Measurements from ENCODE around the gene POMP.
"Not testable (repeated sequence)": the region's sequence is repeated elsewhere in the genome, so short reads cannot be mapped to it uniquely, and the experiment has no call there.

Gene POMP

DNA sequence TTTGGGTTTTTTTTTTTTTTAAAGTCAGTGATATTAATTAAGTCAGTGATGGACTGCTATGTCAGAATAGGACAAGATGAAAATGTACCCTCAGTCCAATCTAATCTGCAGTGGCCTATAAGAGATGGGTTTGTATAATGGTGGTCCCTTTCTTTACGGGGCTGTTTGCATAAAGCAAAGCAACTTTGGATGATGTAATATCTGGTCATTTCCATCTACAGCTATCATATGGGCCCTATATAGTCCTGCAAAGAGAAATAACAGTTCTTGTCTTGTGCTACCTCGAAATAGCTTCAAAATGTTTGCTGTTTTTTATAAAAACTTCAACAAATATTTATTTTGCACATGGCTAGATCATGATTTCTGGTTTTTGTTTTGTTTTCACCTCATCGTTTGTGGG is 20.2 kb upstream of the POMP start:
- no peak for DNase-seq

DNA sequence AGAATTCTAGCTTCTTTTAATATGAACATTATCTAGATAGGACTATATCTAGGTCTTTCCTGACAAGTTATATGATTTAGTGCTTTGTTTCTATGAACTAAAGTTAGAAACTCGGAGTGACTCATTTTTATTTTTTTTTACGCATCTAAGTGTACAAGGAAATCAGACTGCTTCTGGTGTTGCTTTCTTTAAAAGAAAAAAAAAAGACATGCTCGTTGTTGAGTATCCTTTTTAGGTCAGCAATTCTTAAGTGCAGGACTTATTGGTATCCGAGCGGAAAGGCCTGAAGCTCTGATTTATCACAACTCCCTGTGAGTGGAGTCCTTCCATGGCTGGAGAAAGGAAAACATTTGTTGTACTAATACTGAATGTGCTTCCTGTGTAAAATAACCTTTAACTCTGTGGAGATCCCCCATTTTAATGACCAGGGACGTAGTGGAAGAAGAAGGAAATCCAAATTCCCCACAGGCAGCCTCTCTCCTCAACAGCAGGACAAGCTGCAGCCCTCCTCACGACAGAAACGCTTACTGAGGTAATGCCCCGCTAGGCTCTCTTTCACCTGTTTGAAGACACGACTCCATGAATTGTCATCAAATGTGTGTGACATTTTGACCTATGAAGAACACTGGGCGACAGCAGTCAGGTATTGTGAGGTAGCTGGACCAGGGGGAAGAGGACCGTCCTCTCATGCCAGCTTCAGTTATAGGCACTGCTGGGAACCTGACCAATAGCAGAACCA is 17.9 kb upstream of the POMP start:
- DNase-seq: no peak

DNA sequence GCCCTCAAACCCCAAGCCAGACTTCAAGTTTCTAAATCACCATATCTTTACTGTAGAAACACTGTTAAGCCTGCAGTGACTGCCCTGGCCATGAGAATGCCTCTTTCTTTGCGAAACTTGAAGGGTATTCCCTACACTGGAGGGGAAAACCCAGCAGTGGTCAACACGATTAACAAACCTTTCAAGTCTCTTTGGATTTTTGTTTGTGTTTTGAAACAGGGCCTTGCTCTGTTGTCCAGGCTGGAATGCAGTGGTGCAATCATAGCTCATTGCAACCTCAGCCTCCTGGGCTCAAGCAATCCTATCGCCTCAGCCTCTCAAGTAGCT is 17.4 kb upstream of the POMP start:
- DNase-seq: no peak

DNA sequence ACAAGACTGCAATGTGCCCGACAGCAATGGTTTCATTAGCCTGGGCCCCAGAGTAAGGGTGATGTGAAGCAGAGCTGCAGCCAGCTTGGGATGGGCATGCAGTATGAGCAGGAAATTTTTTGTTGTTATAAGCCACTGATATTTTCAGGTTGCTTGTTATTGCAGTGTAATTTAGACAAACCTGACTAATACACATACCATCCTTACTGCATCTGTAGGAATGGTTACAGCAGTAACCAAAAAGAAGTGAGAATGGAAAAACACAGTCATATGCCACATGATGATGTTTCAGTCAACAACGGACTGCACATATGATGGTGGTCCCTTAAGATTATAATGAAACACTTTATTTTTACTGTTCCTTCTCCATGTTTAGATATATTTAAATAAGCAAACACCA is 8.6 kb upstream of the POMP start:
- DNase-seq: no peak

DNA sequence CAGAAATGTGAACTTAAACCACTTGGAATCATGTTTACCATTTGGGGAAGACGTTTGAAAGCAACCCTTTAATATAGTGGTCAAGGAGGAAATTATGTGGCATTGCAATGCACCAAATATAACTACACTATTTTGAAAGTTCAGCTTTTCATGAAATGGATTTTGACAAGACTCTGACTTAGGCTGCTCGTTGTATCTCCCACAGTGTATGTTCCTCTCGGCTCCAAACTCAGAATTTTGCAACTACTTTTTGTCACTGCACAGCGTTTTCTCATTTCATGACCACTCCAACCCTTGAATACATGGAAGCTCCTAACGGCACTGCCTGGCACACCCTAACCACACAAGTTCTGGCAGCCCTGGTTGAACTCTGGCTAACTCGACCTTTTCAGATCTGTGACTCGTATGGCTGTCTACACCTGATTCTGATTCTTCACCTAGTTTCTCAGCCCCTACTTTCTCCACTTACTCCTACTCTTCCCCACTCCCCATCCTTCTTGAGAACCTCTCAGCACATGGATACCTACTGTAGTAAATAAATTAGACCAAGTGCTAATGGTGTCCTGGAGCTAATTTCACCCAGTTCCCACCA is 7.0 kb upstream of the POMP start:
- DNase-seq: no peak

DNA sequence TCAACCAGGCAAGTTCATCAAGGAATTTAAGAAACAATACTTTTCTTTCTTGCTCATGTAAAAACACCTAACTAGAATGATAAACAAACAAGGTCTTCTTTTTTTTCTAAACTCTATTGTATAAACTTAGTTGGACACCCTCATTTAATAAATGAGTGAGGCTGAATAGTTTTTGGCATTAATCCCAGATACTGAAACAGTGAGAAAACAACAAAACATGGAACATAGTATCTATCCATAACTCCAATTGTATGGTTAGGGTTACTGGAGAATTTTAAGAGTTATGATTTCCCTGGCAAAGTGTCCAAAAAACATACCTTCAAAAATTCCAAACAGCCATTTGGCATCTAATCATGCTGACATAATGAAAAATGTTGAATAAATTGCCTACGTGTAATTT is 5.8 kb upstream of the POMP start:
- DNase-seq: no peak

DNA sequence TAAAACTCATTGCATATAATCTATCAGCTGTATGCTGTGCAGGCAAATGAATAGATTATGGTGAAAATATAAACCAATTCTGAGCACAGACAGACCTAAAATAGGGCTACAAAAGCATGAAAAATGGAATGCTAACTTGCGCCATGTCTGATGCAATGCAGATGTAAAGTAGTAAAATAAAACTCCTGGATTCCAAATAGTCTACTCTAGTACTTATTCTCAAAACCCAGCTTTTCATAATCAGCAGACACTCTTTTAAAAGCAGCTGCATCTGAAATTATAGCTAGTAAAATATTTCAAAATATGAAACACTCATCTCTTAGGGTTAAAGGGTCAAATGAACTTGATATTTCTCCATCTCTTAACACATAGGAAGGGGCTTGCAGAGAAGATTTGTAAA is 4.7 kb upstream of the POMP start:
- DNase-seq: no peak

DNA sequence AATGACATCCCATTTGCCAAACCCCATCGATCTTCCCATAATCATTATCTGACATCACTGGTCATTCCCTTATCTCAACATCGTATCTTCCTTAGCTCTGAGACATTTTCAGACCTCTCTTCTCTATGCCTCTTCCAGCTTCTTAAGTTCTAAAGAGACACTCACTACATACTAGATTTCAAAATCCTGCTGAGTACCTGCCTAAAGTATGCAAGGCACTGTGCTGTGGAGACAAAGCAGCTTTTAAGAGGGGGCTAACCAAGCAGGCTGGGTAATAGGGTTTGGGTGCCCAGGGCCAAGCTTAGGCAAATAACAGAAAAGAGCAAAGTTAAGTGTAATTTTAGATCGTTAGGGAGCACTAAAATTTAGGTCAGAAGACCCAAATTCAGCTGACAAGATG is 3.4 kb upstream of the POMP start:
- DNase-seq: no peak

DNA sequence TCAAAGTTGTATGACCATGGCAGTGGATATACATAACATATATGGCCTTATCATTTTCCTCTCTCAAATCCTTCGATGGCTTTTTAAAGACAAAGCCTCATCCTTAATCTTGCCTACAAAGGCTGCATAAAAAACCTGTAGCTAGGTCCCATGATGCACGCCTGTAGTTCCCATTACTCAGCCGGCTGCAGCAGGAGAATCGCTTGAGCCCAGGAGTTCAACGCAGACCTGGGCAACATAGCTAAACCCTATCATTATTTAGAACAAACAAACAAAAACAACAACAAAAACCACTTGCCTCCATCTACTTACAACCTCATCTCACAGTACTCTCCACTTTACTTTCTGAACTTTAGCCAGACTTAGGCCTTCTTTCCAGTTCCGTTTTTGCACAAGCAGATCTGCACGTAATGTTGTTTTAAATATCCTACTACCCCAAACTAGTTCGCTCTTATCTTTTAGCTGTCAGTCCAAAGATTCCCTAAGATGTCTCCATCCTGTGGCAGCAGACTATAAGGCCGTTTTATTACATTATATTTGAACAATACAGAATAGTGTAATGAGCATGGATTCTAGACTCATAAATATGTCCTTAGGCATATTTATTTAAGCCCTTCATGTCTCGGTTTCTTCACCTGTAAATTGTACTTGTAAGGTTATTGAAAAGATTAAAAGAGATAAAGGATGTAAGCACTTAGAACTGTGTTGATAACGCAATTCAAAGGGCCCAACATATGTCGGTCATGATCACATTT is 969 bp upstream of the POMP start:
- DNase-seq: no peak

DNA sequence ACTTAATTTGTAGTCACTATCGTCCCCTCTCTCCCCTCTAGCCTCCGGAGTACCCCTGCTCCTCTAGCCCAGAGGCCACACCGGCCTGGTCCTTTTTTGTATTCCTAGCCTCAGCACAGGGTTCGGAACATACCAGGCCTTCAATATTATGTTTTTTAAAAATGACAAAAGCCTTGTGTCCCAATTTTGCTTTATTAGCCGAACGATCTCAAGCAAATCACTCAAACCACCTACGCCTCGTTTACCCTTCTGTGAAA is 463 bp upstream of the POMP start:
- peak; percentile 20 for DNase-seq

DNA sequence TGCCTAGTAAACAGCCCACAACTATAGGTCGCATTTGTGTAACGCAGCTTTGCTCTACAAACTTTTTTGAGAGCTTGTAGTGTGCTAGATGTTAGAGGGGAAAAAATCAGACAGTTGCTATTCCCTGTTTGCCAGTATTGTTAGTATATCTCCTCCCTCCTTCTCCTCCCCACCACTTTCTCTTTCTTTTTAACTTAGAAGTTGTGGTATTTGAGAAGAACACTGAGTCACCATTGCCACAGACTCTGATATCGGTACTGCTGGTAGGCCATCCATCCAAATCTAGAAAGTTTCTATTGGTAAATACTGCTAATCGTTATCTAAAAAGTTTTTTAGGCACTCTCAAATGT is 666 bp downstream of the POMP start:
- no peak for DNase-seq

DNA sequence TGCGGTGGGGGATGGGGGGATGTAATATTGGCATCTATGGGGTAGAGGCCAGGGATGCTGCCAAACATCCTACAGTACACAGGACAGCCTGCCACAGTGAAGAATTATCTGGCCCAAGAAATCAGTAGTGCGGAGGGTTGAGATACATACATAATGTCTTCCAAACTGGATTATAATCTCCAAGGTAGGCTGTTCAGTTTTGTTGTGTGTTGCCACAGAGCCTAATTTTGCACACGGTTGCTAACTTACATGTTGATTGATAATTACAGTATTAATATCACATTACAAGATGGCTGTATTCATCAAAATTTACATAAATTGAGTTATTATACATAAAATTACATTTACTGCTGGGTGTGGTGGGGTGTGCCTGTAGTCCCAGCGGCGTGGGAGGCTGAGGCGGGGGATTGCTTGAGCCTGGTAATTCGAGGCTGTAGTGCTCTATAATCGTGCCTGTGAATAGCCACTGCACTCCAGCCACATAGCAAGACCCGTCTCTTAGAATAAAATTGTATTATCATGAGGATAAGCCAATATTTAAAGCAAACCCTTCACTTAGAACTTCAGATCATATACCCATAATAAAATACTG is 8.1 kb downstream of the POMP start:
- no peak for DNase-seq

DNA sequence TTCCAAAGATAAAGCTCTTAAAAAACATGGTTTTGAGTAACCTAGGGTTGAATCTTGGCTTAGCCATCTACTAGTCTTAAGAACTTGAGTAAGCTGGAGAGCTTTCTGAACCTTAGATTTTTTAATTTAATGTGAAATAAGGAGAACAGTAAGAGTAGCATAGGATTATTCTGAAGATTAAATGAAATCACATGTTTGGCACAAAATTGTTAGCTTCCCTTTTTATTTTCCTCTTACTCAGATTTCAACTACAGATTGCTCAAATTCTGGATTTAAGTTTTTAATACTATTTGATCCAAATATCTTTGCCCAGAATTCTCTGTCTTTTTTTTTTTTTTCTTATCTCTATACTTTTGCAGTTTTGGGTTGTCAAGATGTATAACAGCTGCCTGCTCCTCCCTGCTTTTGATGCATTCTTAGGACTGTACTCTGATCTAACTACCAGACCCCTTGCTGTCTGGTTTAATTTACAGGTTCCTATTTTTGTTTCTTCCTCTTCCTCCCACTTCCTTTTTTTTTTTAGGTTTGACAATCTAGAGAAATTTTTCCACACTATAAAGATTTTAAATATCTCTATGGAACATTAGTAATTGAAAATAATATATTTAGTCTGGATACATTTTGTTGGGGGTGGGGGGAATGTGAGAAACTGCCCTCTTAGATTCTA is 12.3 kb downstream of the POMP start:
- DNase-seq: no peak

DNA sequence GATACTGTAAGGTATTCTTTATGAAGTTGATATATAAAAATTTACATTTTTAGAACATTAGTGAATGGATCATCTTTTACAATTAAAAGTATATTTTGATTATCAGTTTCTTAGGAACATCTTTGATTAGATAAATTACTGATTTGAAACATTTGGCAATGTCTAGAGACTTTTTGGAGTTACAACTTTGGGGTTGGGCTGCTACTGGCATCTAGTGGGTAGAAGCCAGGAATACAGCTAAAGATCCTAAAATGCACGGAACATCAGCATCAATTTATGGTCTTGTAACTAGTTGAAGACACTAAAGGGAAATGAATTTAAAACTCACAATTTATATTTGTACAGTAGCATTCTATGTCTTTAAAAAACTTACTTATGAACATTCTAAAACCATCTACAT is 19.9 kb downstream of the POMP start:
- no peak for DNase-seq

DNA sequence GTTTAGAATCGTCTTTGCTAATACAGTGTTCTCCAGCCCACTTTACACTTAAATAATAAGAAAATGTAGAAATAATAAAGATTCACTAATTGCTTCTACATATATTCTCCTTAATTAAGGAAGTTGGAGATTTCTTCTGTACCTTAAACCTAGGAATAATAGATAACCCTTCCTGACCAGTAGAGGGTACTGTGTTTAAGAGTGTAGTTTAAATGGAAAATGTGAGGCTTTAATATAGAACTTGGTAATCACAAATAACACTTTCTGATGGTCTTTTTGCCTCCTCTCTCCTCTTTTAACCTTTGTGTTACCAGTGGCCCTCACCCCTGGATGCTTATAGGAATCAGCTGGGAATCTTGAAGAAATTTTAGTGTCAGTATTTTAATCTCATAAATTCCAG is 20.7 kb downstream of the POMP start:
- no peak for DNase-seq

DNA sequence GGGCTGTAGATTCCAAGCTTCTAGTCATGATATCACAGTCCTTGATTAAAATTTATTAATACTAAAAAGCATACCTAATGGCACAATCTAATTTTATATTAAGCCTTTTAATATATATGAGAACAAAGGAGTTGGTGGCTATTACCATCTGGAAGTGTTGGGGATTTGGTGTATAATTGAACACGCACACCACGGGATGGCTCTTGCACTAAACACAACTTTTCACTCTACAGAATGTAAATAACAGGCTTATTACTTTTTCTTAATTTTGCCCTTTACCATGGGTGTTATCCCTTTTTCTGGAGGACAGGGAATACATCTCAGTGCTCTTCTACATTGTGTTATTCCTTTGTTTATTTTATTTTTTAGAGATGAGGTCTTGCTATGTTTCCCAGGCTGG is 21.6 kb downstream of the POMP start:
- no peak for DNase-seq

DNA sequence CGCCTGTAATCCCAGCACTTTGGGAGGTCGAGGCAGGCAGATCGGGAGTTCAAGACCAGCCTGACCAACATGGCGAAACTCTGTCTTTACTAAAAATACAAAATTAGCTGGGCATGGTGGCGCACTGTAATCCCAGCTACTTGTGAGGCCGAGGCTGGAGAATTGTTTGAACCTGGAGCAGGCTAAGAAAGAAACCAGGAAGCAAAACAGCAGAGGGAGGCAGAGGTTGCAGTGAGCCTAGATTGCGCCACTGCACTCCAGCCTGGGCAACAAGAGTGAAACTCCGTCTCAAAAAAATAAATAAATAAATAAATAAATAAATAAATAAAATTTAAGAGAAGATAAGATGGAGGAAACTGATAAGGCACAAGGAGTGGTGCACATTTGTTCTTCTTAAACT is 24.2 kb downstream of the POMP start:
- not testable (repeated sequence) for DNase-seq

DNA sequence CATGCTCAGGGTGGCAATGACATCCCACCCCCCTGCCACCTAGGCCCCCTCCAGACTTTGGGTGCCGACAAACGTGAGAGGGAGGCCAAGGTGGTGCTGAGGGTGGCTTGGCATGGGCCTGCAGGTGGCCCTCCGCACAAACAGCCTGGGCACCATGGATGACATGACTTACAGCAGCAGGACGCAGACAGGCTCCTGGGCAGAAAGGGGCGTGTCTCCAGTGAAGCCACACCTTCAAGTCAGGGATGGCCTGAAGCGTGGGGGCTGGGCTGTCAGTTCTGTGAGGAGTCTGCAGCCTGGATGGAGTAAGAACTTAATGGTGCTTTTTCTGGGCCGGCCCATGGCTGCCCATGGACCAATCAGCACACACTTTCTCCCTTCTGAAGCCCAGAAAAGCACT is 25.3 kb downstream of the POMP start:
- no peak for DNase-seq

DNA sequence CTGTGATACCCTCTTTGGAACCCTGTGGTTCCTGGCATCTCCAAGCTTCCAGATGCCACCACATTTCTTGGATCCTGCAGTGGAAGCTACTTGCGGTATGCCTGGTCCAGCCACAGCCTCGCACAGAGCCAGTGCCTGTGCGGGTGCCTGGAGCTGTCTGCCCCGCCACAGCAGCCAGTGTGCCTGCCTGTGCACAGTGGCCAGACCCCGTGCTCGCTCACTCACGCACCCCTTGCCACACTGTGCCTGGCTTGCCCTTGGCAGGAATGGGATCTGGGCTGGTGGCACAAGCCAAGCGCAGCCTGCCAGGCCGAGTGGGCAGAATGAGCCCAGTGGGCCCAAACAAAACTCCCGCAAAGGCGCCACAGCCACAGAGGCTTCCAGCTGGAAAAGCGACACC is 26.2 kb downstream of the POMP start:
- no peak for DNase-seq

DNA sequence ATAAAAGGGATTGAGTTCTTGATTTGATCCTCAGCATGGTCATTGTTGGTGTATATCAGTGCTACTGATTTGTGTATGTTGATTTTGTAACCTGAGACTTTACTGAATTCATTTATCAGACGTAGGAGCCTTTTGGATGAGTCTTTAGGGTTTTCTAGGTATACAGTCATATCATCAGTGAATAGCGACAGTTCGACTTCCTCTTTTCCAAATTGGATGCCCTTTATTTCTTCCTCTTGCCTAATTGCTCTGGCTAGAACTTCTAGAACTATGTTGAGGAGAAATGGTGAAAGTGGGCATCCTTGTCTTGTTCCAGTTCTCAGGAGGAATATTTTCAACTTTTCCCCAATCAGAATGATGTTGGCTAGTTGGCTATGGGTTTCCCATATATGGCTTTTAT is 27.0 kb downstream of the POMP start:
- DNase-seq: no peak

DNA sequence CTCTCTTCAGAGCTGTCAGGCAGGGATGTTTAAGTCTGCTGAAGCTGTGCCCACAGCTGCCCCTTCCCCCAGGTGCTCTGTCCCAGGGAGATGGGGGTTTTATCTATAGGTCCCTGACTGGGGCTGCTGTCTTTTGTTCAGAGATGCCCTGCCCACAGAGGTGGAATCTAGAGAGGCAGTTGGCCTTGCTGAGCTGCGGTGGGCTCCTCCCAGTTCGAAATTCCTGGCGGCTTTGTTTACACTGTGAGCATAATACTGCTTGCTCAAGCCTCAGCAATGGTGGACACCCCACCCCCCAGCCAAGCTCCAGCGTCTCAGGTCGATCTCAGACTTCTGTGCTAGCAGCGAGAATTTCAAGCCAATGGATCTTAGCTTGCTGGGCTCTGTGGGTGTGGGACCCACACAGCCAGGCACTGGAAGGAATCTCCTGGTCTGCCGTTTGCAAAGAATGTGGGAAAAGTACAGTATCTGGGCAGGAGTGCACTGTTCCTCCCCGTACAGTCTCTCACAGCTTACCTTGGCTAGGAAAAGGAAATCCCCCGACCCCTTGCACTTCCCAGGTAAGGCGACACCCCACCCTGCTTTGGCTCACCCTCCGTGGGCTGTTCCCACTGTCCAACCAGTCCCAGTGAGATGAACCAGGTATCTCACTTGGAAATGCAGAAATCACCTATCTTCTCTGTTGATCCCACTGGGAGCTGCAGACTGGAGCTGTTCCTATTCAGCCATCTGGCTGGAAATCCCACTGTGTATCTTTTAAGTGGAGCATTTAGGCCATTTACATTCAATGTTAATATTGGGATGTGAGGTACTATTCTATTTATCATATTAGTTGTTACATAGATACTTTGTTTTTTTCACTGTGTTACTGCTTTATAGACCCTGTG is 34.9 kb downstream of the POMP start:
- DNase-seq: not testable (repeated sequence)

DNA sequence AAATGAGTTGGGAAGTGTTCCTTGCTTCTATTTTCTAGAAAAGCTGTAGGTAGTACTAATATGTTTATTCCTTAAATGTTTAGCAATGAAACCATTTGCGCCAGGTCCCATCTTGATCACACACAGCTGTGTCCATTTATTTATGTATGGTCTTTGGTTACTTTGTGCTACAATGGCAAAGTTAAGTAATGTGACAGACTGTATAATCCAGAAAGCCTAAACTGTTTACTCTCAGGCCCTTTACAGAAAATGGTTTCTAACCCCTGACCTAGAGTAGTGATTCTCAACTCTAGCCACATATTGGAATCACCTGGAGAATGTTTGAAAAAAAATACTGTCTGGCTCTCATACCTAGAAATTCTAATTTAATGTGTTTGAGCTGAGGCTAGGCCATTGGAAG is 38.5 kb downstream of the POMP start:
- DNase-seq: no peak

DNA sequence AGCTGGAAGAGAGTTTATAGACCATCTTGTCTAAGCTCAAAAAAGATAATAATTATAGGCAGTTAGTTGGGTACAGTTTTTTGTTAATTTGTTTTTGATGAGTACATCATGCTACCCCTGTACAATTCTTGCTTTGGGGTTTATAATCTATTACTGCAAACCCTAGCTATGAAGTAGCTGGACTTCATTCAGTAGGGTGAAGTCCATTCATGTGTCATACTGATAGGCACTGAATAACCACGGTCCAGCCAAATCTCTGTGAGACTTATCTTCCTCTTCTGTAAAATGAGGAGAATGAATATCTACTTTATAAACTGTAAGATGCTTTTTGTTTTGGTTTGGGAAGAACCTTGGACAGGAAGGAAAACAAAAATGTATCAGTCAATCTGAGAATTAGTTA is 40.3 kb downstream of the POMP start:
- DNase-seq: no peak
